ENCODE results near the gene ARHGAP18. TPM values are rescaled to one million over a fixed set of nuclear protein-coding genes. Genes with fewer than 3 reads are reported as not detected.

The ARHGAP18 gene
- total RNA-seq, 1 experiment from 2014 or later: 2.4 TPM

- H3K14ac ChIP-seq (ENCODE audit: insufficient read depth, low read length): no peak overlapping the region
- no peak overlapping the region for H3K18ac ChIP-seq (ENCODE audit: insufficient read length, low read depth, low read length)
- H3K56ac ChIP-seq (ENCODE audit: insufficient read length, low read depth, low read length): no peak overlapping the region
- no peak overlapping the region for H3K27ac ChIP-seq (ENCODE audit: insufficient read length, low read depth, low read length)
- peaks cover 3% of the 10 kb centered on the region; the same call in 1 of the 2 replicates for H3K4me1 ChIP-seq (ENCODE audit: insufficient read depth, low read length)
- H3K27ac Mint-ChIP-seq: no peak overlapping the region
- H3K79me1 ChIP-seq (ENCODE audit: insufficient read depth, low read depth, low read length, poor library complexity, severe bottlenecking): no peaks in the 10 kb centered on the region
- no peak overlapping the region for H2BK20ac ChIP-seq (ENCODE audit: low read depth, low read length, poor library complexity, severe bottlenecking)
- H2BK120ac ChIP-seq (ENCODE audit: low read depth, low read length, poor library complexity, severe bottlenecking): no peak overlapping the region
- DNase-seq: no peak
- no peak overlapping the region for H4K5ac ChIP-seq (ENCODE audit: insufficient read length, low read depth, low read length)
- no peak overlapping the region for H2BK15ac ChIP-seq (ENCODE audit: low read depth, low read length)
- H3K79me2 ChIP-seq (ENCODE audit: insufficient read depth, low read length): no peaks in the 10 kb centered on the region
- no peak overlapping the region for H3K9ac ChIP-seq (ENCODE audit: extremely low read depth, insufficient read length, low read length)
- no peak for TF ChIP-seq CTCF (conservative IDR thresholded peaks at IDR 0.05)
- H2BK12ac ChIP-seq (ENCODE audit: insufficient read length, low read depth, low read length): no peak overlapping the region
- no peak overlapping the region for H4K91ac ChIP-seq (ENCODE audit: insufficient read length, low read depth, low read length)
- H2AFZ ChIP-seq (ENCODE audit: low read length): no peak overlapping the region
- H3K4me1 Mint-ChIP-seq: peaks cover 18 to 33% of the 10 kb centered on the region in 2 experiments
- no peak overlapping the region for H3K4me2 ChIP-seq (ENCODE audit: insufficient read depth, insufficient read length, low read length)
- no peak overlapping the region for H3K23ac ChIP-seq (ENCODE audit: insufficient read length, low read depth, low read length)
- no peaks in the 10 kb centered on the region for H3K23me2 ChIP-seq (ENCODE audit: insufficient read length, low read depth, low read length, poor library complexity, severe bottlenecking)
- H3K9me3 ChIP-seq (ENCODE audit: control insufficient read depth, low read depth, low read length): no peaks in the 10 kb centered on the region
- no peak overlapping the region for H3T11ph ChIP-seq (ENCODE audit: low read length)
- no peaks in the 10 kb centered on the region for H3K9me3 Mint-ChIP-seq
- no peak overlapping the region for H3K4me3 Mint-ChIP-seq
- no peak overlapping the region for H3K4ac ChIP-seq (ENCODE audit: low read depth, low read length)
- H4K20me1 ChIP-seq (ENCODE audit: control insufficient read depth, insufficient read depth, insufficient read length): no peaks in the 10 kb centered on the region
- no peaks in the 10 kb centered on the region for H3K27me3 ChIP-seq (ENCODE audit: insufficient read depth, low read length)
- peaks cover 0 to 4% (median 0%) of the 10 kb centered on the region in 3 experiments; a peak in 2 of 7 replicates for H3K36me3 Mint-ChIP-seq (ENCODE audit: insufficient read depth in 1 of 3, low read depth in 3 of 3)
- no peak overlapping the region for H4K8ac ChIP-seq (replicated peaks; ENCODE audit: insufficient read length, low read depth, low read length)
- no peak overlapping the region for H2AK5ac ChIP-seq (ENCODE audit: insufficient read length, low read length)
- no peaks in the 10 kb centered on the region for H3K27me3 Mint-ChIP-seq (ENCODE audit: low read depth)
- no peak overlapping the region for H2BK5ac ChIP-seq (ENCODE audit: insufficient read length, low read length)
These were observed 68.6 kb downstream of the ARHGAP18 start for GRCh38 chr6:129641344-129641743.
